Epithelial cell of proximal tubule (primary cell): ENCODE data around the gene ETV6. TPM values are rescaled to one million over a fixed set of nuclear protein-coding genes. Genes with fewer than 3 reads are reported as not detected.

Experiments used
- DNase-seq: peaks from one replicate; pipeline ENCODE4 v3.0.0-alpha.2; 2011; ENCODE audit warnings: low read depth
- H3K4me3 ChIP-seq: 2 replicates; pipeline ENCODE4 v1.5.1; 2011; ENCODE audit warnings: low read depth, mild to moderate bottlenecking, low read length
- CTCF ChIP-seq: conservative IDR thresholded peaks from 2 replicates; pipeline ENCODE4 v1.5.1; 2012; ENCODE audit warnings: low read depth, mild to moderate bottlenecking, low read length
- total RNA-seq: library from RNA; depleted of rRNA; stranded (reverse); fragments of >200 nt; gene quantifications from 2 replicates; pipeline ENCODE4 v1.2.3, GENCODE V29; 2015

The ETV6 gene
- total RNA-seq, 1 donor from 2014 or later: 12.9 TPM

DNA sequence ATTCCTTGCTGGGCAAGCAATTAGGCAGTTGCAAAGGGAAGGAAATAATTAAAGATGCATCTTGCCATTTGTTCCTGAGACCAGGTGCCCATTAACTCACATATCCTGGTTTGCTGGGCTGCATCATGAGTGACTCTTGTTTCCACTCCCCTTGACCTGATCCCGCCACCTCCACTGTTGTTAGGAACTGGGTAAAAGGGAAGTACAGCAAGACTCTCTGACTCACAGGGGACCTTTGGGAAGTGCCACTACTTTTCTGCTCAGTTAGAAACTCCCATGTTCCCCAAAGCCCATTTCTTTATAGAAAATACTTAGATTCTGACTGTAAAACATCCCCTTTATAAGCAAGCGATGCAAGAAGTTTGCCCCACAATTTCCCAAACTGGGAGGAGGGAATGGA is 235.2 kb downstream of the ETV6 start:
- no peak overlapping the region for H3K4me3 ChIP-seq
- no peak for TF ChIP-seq CTCF
- DNase-seq: peak; percentile 54

GRCh38 chr12:11885261-11886038 is 236.0 kb downstream of the ETV6 start:
- no peak for TF ChIP-seq CTCF
- no peak overlapping the region for H3K4me3 ChIP-seq
- no peak for DNase-seq

GRCh38 chr12:11886339-11886738 is 236.9 kb downstream of the ETV6 start:
- no peak for DNase-seq
- no peak overlapping the region for H3K4me3 ChIP-seq
- TF ChIP-seq CTCF: no peak

DNA sequence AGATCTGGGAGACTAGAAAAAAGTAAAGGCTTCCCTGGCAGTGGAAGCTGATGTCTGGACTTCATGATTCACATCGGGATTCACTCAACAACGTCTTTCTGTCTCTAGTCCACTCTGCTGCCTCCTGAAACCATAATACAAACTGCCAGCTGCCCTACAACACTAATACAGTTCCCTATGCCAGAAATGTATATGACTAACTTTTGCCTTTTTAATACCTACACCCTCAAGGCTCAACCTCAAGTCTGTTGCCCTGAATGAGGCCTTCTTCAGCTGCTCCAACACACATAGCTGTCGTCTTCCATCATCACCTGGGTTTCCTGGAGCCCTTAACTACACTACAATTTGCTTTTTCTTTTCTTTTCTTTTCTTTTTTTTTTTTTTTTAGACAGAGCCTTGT is 238.6 kb downstream of the ETV6 start:
- DNase-seq: no peak
- no peak overlapping the region for H3K4me3 ChIP-seq
- TF ChIP-seq CTCF: no peak

DNA sequence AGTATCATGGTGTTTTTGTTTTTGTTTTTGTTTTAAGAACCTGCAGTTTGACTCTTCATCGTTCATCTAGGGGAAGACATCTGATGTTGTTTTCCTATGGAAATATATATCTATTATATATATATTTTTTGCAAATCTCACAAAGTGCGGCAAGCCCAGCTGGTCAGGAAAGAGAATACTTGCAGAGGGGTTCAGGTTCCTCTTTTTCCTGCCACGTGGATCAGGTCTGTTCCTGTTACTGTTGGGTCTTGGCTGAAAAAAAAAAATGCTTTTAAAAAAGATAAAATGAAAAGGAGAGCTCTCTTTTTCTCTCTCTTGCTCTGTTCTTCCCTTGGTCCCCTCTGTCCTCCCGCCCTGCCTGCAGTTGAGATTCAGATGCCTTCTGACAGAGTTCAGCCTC is 241.9 kb downstream of the ETV6 start:
- no peak for TF ChIP-seq CTCF
- DNase-seq: no peak
- H3K4me3 ChIP-seq: no peak overlapping the region

- H3K4me3 ChIP-seq: no peak overlapping the region
- DNase-seq: no peak
- peak; percentile 49 for TF ChIP-seq CTCF
These were observed 242.4 kb downstream of the ETV6 start for GRCh38 chr12:11891754-11892386.

DNA sequence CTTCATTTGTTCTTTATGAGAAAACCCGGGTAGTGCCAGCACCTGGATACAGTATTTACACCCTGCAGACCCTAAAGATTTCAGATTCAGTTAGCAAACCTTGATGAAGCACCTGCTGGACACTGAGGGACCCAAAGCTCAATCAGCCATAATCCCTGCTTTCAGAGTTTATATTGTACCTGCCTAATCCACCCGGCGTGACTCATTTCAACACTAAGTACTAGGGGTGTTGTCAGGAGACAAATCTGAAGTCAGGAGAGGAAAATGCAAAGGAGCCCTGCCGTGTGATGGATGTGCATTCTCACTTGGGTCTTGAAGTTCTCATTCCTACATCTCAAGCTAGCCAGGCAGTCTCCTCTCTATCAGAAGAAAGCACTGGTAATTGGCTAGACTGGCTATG is 244.5 kb downstream of the ETV6 start:
- no peak for TF ChIP-seq CTCF
- no peak overlapping the region for H3K4me3 ChIP-seq
- DNase-seq: no peak
